NCI-H1417 (cell line): ENCODE measurements around the gene EHD1.

ENCODE experiments used
- DNase-seq, 3 experiments: peaks; one replicate each; lab custom pipeline; 2025; lab: John Stamatoyannopoulos, UW

Gene EHD1

GRCh38 chr11:64909653-64910343, 31.4 kb upstream of the EHD1 start:
- no peak for DNase-seq

DNA sequence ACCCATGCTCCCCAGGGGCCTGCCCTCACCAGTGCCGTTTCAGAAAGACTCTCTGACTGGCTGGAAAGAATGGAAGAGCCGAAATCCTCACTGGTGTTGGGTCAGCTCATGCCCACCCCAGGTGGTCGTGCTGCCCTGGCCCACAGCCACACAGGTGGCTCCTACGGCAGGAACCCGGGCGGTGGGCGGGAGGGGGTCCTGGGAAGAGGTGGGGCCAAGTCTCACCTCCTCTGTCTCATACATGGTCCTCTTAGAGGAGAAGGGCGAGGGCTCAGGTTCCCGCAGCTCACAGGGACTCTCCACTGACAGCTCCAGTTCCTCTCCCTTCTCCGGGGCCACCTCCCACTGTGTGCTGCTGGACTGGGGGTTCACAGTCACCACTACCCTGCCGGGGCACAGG, 30.3 kb upstream of the EHD1 start:
- DNase-seq, result no peak

GRCh38 chr11:64906314-64906635, 27.9 kb upstream of the EHD1 start:
- DNase-seq, result no peak

GRCh38 chr11:64905516-64906313, 27.3 kb upstream of the EHD1 start:
- no peak for DNase-seq

GRCh38 chr11:64903291-64903833, 24.9 kb upstream of the EHD1 start:
- DNase-seq, result no peak

GRCh38 chr11:64902102-64902900, 23.9 kb upstream of the EHD1 start:
- DNase-seq, result no peak

GRCh38 chr11:64900774-64901173, 22.4 kb upstream of the EHD1 start:
- no peak for DNase-seq

DNA sequence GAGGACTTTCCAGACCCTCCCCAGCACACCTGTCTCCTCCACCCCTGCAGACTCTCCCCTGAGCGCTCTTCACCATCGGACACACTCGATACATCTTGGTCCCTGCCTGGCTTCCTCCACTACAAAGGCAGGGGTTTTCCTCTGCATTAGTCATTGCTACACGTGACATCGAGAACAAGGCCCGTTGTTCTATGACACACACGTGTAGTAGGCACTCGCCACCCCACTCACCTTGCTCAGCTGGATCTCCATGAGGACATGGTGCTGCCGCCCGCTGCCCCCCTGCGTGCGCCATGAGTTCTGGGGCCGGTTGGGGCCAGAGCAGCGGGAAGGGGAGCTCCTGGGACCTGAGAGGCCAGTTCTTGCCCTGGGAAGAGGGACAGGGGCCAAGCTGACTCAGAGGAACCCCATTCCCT, 21.9 kb upstream of the EHD1 start:
- DNase-seq, result no peak

GRCh38 chr11:64898541-64898940, 20.1 kb upstream of the EHD1 start:
- no peak for DNase-seq

GRCh38 chr11:64898076-64898445, 19.6 kb upstream of the EHD1 start:
- DNase-seq, result no peak

GRCh38 chr11:64897381-64898075, 19.1 kb upstream of the EHD1 start:
- no peak for DNase-seq

GRCh38 chr11:64896448-64897022, 18.1 kb upstream of the EHD1 start:
- no peak for DNase-seq

- DNase-seq, result no peak
These were observed 16.5 kb upstream of the EHD1 start for GRCh38 chr11:64894812-64895452.

GRCh38 chr11:64894070-64894811, 15.8 kb upstream of the EHD1 start:
- DNase-seq, result peak; percentile 64 to 80 (median 72)

DNA sequence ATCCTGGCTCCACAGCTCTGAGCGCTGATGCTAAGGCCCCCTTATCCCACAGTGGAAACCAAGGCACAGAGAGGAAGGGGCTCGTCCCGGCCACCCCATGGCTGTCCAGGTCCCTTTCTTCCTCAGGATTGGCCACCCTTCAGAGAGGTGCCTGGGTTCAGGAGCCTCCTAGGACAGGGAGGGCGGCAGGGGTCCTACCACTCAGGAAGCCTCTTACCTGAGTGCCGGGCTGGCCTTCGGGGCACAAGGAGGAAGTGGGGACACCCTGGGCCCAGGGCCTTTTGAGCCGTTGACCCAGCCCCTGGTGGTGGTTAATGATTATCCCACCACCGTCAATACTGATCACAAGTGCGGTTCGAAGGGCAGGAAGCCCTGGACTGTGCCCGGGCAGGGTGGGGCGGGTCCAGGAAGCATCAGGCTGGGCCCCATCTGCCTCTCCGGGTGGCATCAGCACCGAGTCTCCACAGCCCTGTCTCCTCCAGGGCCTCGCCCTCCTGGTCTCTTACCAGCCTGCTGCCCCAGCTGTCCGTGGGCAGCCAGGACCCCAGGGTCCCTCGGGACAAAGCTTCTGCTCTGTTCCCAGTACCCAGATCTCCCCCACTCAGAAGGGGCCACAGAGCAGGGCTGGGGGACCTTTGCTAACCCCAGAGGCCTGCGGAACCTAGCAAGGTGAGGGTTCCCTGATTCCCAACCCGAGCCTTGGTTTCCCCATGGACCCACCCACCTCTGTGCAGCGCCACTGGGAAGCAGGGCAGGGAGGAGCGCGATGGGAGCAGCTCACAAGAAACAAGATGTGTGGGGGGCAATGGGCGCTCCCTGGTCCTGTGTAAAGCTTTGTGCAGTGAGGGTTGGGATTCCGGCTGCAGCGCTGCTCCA, 15.0 kb upstream of the EHD1 start:
- no peak for DNase-seq

DNA sequence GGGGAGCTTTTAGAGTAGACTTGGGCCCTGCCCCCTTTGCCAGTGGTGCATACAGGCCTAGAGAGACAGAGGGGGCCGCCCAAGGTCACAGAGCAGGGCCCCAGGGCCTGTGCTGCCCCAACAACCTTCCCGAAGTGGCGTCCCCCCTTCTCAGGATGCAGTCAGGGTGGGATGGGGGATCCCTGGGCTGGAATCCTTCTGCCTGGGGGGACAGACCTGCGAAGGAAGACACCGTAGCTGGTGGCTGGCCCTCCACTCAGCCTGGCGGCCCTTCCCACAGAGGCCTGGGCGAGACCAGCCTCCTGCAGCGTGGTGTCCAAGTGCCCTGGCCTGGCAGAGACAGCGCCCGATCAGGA, 14.4 kb upstream of the EHD1 start:
- no peak for DNase-seq

- DNase-seq, result no peak
These were observed 14.0 kb upstream of the EHD1 start for GRCh38 chr11:64892411-64892831.

- no peak for DNase-seq
These were observed 13.5 kb upstream of the EHD1 start for GRCh38 chr11:64891880-64892279.

DNA sequence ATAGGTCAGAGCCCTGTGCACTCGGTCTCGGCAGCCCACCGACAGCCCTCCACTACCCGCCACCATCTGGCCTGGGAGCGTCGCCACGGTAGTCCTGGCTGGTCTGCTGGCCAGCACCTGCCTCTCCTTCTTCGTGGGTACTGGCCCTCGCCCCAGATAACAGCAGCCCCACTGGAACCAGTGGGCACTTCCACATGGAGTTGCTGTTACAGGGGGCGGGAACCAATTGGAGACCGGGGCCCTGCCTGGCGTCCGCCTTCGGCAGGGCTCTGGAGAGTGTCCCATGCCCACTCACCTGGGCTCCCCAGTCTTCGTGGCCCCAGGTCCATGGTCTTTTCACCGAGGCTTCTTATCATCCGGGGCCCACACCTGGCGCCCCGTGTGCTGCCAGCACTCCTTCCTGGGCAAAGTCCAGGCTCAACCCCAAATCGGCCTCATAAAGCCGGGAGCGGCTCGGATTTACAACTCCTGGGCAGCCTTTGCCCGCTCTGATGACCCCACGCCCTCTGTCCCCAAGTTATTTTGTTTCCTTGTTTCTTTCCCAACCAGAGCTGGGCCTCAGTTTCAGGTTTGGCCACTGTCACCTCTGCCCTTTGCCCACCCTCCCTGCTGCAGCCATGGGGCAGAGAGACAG, 12.9 kb upstream of the EHD1 start:
- no peak for DNase-seq
